H9 (cell line): ENCODE results near the gene TMEM39B. TPM values are rescaled to one million over a fixed set of nuclear protein-coding genes. Genes with fewer than 3 reads are reported as not detected.

ENCODE experiments used
- DNase-seq: peaks from one replicate; pipeline ENCODE4 v3.0.0-alpha.2; 2017
- H2AFZ ChIP-seq: one replicate; pipeline ENCODE4 v1.6.1; 2013; ENCODE audit warnings: mild to moderate bottlenecking, low read length, control low read depth, moderate library complexity
- H2AK5ac ChIP-seq: 2 replicates; pipeline ENCODE4 v1.6.1; 2013; ENCODE audit warnings: low read length, control low read depth, mixed read lengths; ENCODE audit not compliant: insufficient read length
- H2BK120ac ChIP-seq: one replicate; pipeline ENCODE4 v1.6.1; 2013; ENCODE audit warnings: low read depth, mild to moderate bottlenecking, low read length, control low read depth, inconsistent platforms; ENCODE audit not compliant: poor library complexity, severe bottlenecking
- H2BK12ac ChIP-seq: 2 replicates; pipeline ENCODE4 v1.6.1; 2013; ENCODE audit warnings: low read length, control low read depth, mixed read lengths, low read depth; ENCODE audit not compliant: insufficient read length
- H2BK15ac ChIP-seq: 2 replicates; pipeline ENCODE4 v1.6.1; 2013; ENCODE audit warnings: low read depth, low read length, control low read depth
- H2BK20ac ChIP-seq: one replicate; pipeline ENCODE4 v1.6.1; 2013; ENCODE audit warnings: low read depth, mild to moderate bottlenecking, low read length, control low read depth, inconsistent platforms; ENCODE audit not compliant: poor library complexity, severe bottlenecking
- H2BK5ac ChIP-seq: 2 replicates; pipeline ENCODE4 v1.6.1; 2013; ENCODE audit warnings: low read length, control low read depth, mixed read lengths; ENCODE audit not compliant: insufficient read length
- H3K14ac ChIP-seq: 2 replicates; pipeline ENCODE4 v1.6.1; 2013; ENCODE audit warnings: low read length, control low read depth; ENCODE audit not compliant: insufficient read depth
- H3K18ac ChIP-seq: 2 replicates; pipeline ENCODE4 v1.6.1; 2013; ENCODE audit warnings: low read depth, mild to moderate bottlenecking, mixed read lengths, low read length, control low read depth; ENCODE audit not compliant: insufficient read length
- H3K23ac ChIP-seq: 2 replicates; pipeline ENCODE4 v1.6.1; 2013; ENCODE audit warnings: low read length, control low read depth, mixed read lengths, low read depth; ENCODE audit not compliant: insufficient read length
- H3K23me2 ChIP-seq: 2 replicates; pipeline ENCODE4 v1.6.1; 2013; ENCODE audit warnings: low read depth, mild to moderate bottlenecking, mixed read lengths, low read length, control low read depth; ENCODE audit not compliant: insufficient read length, poor library complexity, severe bottlenecking
- H3K27ac ChIP-seq: 2 replicates; pipeline ENCODE4 v1.5.1; 2013; ENCODE audit warnings: low read length, control low read depth, mixed read lengths, low read depth; ENCODE audit not compliant: insufficient read length
- H3K27me3 ChIP-seq: 2 replicates; pipeline ENCODE4 v1.6.1; 2013; ENCODE audit warnings: low read length, control low read depth, inconsistent platforms; ENCODE audit not compliant: insufficient read depth
- H3K4ac ChIP-seq: 2 replicates; pipeline ENCODE4 v1.6.1; 2013; ENCODE audit warnings: low read depth, mild to moderate bottlenecking, control low read depth, inconsistent platforms, low read length, moderate library complexity
- H3K4me1 ChIP-seq: 2 replicates; pipeline ENCODE4 v1.6.1; 2013; ENCODE audit warnings: low read length, control low read depth, inconsistent platforms; ENCODE audit not compliant: insufficient read depth
- H3K4me2 ChIP-seq: 2 replicates; pipeline ENCODE4 v1.6.1; 2013; ENCODE audit warnings: low read length, control low read depth, mixed read lengths; ENCODE audit not compliant: insufficient read length, insufficient read depth
- H3K56ac ChIP-seq: 2 replicates; pipeline ENCODE4 v1.6.1; 2013; ENCODE audit warnings: low read depth, mild to moderate bottlenecking, mixed read lengths, low read length, control low read depth; ENCODE audit not compliant: insufficient read length
- H3K79me1 ChIP-seq: 2 replicates; pipeline ENCODE4 v1.6.1; 2013; ENCODE audit warnings: low read depth, mild to moderate bottlenecking, moderate library complexity, low read length, control low read depth, inconsistent platforms; ENCODE audit not compliant: insufficient read depth, poor library complexity, severe bottlenecking
- H3K79me2 ChIP-seq: 2 replicates; pipeline ENCODE4 v1.6.1; 2013; ENCODE audit warnings: low read length, control low read depth, inconsistent platforms; ENCODE audit not compliant: insufficient read depth
- H3K9ac ChIP-seq: 2 replicates; pipeline ENCODE4 v1.6.1; 2013; ENCODE audit warnings: low read length, control low read depth, mixed read lengths; ENCODE audit not compliant: insufficient read length; ENCODE audit errors: extremely low read depth
- H3K9me3 ChIP-seq: one replicate; pipeline ENCODE4 v1.6.1; 2013; ENCODE audit warnings: low read depth, low read length, inconsistent platforms; ENCODE audit not compliant: control insufficient read depth
- H3T11ph ChIP-seq: one replicate; pipeline ENCODE4 v1.6.1; 2013; ENCODE audit warnings: mild to moderate bottlenecking, low read length, control low read depth, inconsistent platforms
- H4K20me1 ChIP-seq: one replicate; pipeline ENCODE4 v1.6.1; 2013; ENCODE audit not compliant: control insufficient read depth, insufficient read length, insufficient read depth
- H4K5ac ChIP-seq: 2 replicates; pipeline ENCODE4 v1.6.1; 2013; ENCODE audit warnings: low read depth, mild to moderate bottlenecking, mixed read lengths, low read length, control low read depth; ENCODE audit not compliant: insufficient read length
- H4K8ac ChIP-seq: replicated peaks from 2 replicates; pipeline ENCODE4 v1.6.1; 2013; ENCODE audit warnings: low read length, control low read depth, mixed read lengths, low read depth; ENCODE audit not compliant: insufficient read length
- H4K91ac ChIP-seq: 2 replicates; pipeline ENCODE4 v1.6.1; 2013; ENCODE audit warnings: low read depth, mild to moderate bottlenecking, moderate library complexity, mixed read lengths, low read length, control low read depth; ENCODE audit not compliant: insufficient read length
- H3K27ac Mint-ChIP-seq, 3 experiments: 2 replicates in 2 of 3; 3 replicates in 1 of 3; pipeline ENCODE4 v1.8.0; 2020 to 2021; ENCODE audit warnings: mixed read lengths in 3 of 3, mild to moderate bottlenecking in 1 of 3, moderate library complexity in 1 of 3
- H3K27me3 Mint-ChIP-seq: 2 replicates; pipeline ENCODE4 v1.8.0; 2021; ENCODE audit warnings: low read depth, mild to moderate bottlenecking, moderate library complexity, mixed read lengths
- H3K36me3 Mint-ChIP-seq, 3 experiments: 2 replicates in 2 of 3; 3 replicates in 1 of 3; pipeline ENCODE4 v1.8.0; 2020 to 2021; ENCODE audit warnings: low read depth in 3 of 3, mixed read lengths in 3 of 3; ENCODE audit not compliant: insufficient read depth in 1 of 3
- H3K4me1 Mint-ChIP-seq, 2 experiments: 2 replicates each; pipeline ENCODE4 v1.8.0; 2020; ENCODE audit warnings: mixed read lengths in 2 of 2
- H3K4me3 Mint-ChIP-seq, 2 experiments: 2 replicates in 1 of 2; 3 replicates in 1 of 2; pipeline ENCODE4 v1.8.0; 2020 to 2021; ENCODE audit warnings: mild to moderate bottlenecking in 2 of 2, mixed read lengths in 2 of 2, moderate library complexity in 1 of 2
- H3K9me3 Mint-ChIP-seq, 2 experiments: 2 replicates in 1 of 2; 3 replicates in 1 of 2; pipeline ENCODE4 v1.8.0; 2020; ENCODE audit warnings: mild to moderate bottlenecking in 2 of 2, mixed read lengths in 2 of 2, moderate library complexity in 1 of 2
- CTCF ChIP-seq: fragments of 200-600 bp; sonication (generic); conservative IDR thresholded peaks from 3 replicates; pipeline ENCODE4 v1.8.0; 2021; ENCODE audit warnings: antibody characterized with exemption, mild to moderate bottlenecking
- WGBS: extraction: QIAGEN DNeasy Blood & Tissue Kit; methylation state at CpG from one replicate; pipeline ENCODE4 v1.1.7; 2013; ENCODE audit warnings: missing lambda C conversion rate, low lambda C conversion rate, mixed read lengths; ENCODE audit not compliant: insufficient read length; ENCODE audit errors: extremely low coverage; 5-methylcytosine and 5-hydroxymethylcytosine counted together
- total RNA-seq: library from RNA; stranded (reverse); gene quantifications from 2 replicates; pipeline ENCODE4 v1.2.1, GENCODE V29; 2021

The TMEM39B gene
- total RNA-seq, 1 experiment from 2014 or later = 27.4 TPM

- no peak for TF ChIP-seq CTCF
- Histone ChIP-seq H4K5ac (no peak overlapping the region), H3K4me1 (no peaks in the 10 kb centered on the region), H3K23me2 (no peaks in the 10 kb centered on the region), H2BK12ac (no peak overlapping the region), H2AFZ (no peak overlapping the region), H3K4me2 (no peak overlapping the region), H3K27me3 (no peaks in the 10 kb centered on the region), H3K79me2 (0 out of 2 replicates have a peak, but pooled peaks cover 2% of the 10 kb centered on the region), H4K91ac (no peak overlapping the region), H3K9me3 (no peaks in the 10 kb centered on the region), H2BK15ac (no peak overlapping the region), H3K9ac (no peak overlapping the region), H3K4ac (no peak overlapping the region), H3K27ac (no peak overlapping the region), H3K14ac (no peak overlapping the region), H2AK5ac (no peak overlapping the region), H3K79me1 (no peaks in the 10 kb centered on the region), H4K20me1 (no peaks in the 10 kb centered on the region), H2BK120ac (no peak overlapping the region), H3K56ac (no peak overlapping the region), H3T11ph (no peak overlapping the region), H3K23ac (no peak overlapping the region), H2BK5ac (no peak overlapping the region), H3K18ac (no peak overlapping the region), H2BK20ac (no peak overlapping the region), H4K8ac (no peak overlapping the region)
- Mint-ChIP-seq H3K4me1 (peaks cover 26 to 33% of the 10 kb centered on the region in 2 experiments), H3K27me3 (peaks cover 4% of the 10 kb centered on the region; the same call in 1 of the 2 replicates), H3K4me3 (no peak overlapping the region; a peak in 1 of 5 replicates), H3K9me3 (no peaks in the 10 kb centered on the region), H3K27ac (no peak overlapping the region), H3K36me3 (peaks cover 50 to 88% (median 78%) of the 10 kb centered on the region in 3 experiments)
- no CpG with 5 or more reads among the region's 1 CpG for whole genome bisulfite sequencing
- no peak for DNase-seq
These were observed 16.1 kb upstream of the TMEM39B start for GRCh38 chr1:32056598-32056997.
